HepG2 (cell line): ENCODE results near the gene PRR12. TPM values are rescaled to one million over a fixed set of nuclear protein-coding genes. Genes with fewer than 3 reads are reported as not detected.

Source experiments
- ARID3A ChIP-seq: IDR thresholded peaks from 2 replicates; pipeline ENCODE4 v1.6.1; 2012; ENCODE audit warnings: low read depth, low read length, improper control_type of control experiment
- FOSL1 ChIP-seq: sonication (generic); formaldehyde crosslinking; IDR thresholded peaks from 2 replicates; pipeline ENCODE4 v1.9.0; 2021; ENCODE audit warnings: missing genetic modification reagents, borderline replicate concordance
- HIVEP1 ChIP-seq: sonication (generic); formaldehyde crosslinking; IDR thresholded peaks from 2 replicates; pipeline ENCODE4 v1.4.0; 2020; ENCODE audit warnings: mild to moderate bottlenecking, missing genetic modification reagents
- KDM1A ChIP-seq: IDR thresholded peaks from 2 replicates; pipeline ENCODE4 v1.6.1; 2016; ENCODE audit warnings: missing compliant biosample characterization
- NCOA5 ChIP-seq: sonication (generic); formaldehyde crosslinking; IDR thresholded peaks from 2 replicates; pipeline ENCODE4 v1.4.0; 2020; ENCODE audit warnings: missing genetic modification reagents
- PLSCR1 ChIP-seq: sonication (generic); formaldehyde crosslinking; IDR thresholded peaks from 2 replicates; pipeline ENCODE4 v1.5.0; 2020; ENCODE audit warnings: missing genetic modification reagents, mild to moderate bottlenecking, borderline replicate concordance
- POLR2G ChIP-seq: fragments of 200-400 bp; formaldehyde crosslinking; IDR thresholded peaks from 2 replicates; pipeline ENCODE4 v1.6.1; 2018; ENCODE audit warnings: mild to moderate bottlenecking, low read depth, low read length, moderate library complexity
- SOX5 ChIP-seq: IDR thresholded peaks from 2 replicates; pipeline ENCODE4 v1.6.1; 2016; ENCODE audit warnings: borderline replicate concordance
- TRAFD1 ChIP-seq: sonication (generic); formaldehyde crosslinking; IDR thresholded peaks from 2 replicates; pipeline ENCODE4 v1.5.1; 2020; ENCODE audit warnings: missing genetic modification reagents, mild to moderate bottlenecking, borderline replicate concordance
- U2AF2 ChIP-seq: fragments of 200-400 bp; formaldehyde crosslinking; IDR thresholded peaks from 2 replicates; pipeline ENCODE4 v1.6.1; 2017; ENCODE audit warnings: low read depth, mild to moderate bottlenecking, low read length
- ZBTB40 ChIP-seq, 2 experiments: fragments of 450-650 bp in 1 of 2; sonication (generic) in 1 of 2; formaldehyde crosslinking in 1 of 2; IDR thresholded peaks; 2 replicates each; pipeline versions ENCODE4 v1.6.1 to v1.8.0; 2016 to 2022; ENCODE audit warnings: antibody characterized with exemption in 1 of 2, mild to moderate bottlenecking in 1 of 2, missing genetic modification reagents in 1 of 2
- ZFP62 ChIP-seq: sonication (generic); formaldehyde crosslinking; IDR thresholded peaks from 2 replicates; pipeline ENCODE4 v1.4.0; 2020; ENCODE audit warnings: missing genetic modification reagents
- ZFP82 ChIP-seq: sonication (generic); formaldehyde crosslinking; IDR thresholded peaks from 2 replicates; pipeline ENCODE4 v1.5.1; 2020; ENCODE audit warnings: mild to moderate bottlenecking, missing genetic modification reagents, borderline replicate concordance
- ZNF652 ChIP-seq: IDR thresholded peaks from 2 replicates; pipeline ENCODE4 v1.6.1; 2016; ENCODE audit warnings: low read depth, borderline replicate concordance
- ZNF773 ChIP-seq: sonication (generic); formaldehyde crosslinking; IDR thresholded peaks from 2 replicates; pipeline ENCODE4 v1.4.0; 2020; ENCODE audit warnings: missing genetic modification reagents, borderline replicate concordance
- polyA plus RNA-seq, 8 experiments: library from polyadenylated mRNA; depleted of rRNA in 3 of 8; stranded (reverse) in 7 of 8; unstranded in 1 of 8; fragments of >200 nt; fragmentation: Illumina TruSeq in 4 of 8; extraction: Trizol in 4 of 8; gene quantifications; 2 replicates each; pipeline versions ENCODE4 v1.2.1 to v1.2.3, GENCODE V29; 2011 to 2016; ENCODE audit warnings: low read depth in 4 of 8, missing spikeins in 1 of 8, mixed read lengths in 1 of 8; ENCODE audit not compliant: insufficient read depth in 1 of 8
- total RNA-seq, 5 experiments: library from RNA; depleted of rRNA; stranded (reverse); fragments of >200 nt; fragmentation: Illumina TruSeq; extraction: Trizol; gene quantifications; 2 replicates each; pipeline ENCODE4 v1.2.3, GENCODE V29; 2016; ENCODE audit warnings: low read depth in 1 of 5

Gene PRR12
- total and polyA plus RNA-seq, 2 of the 13 experiments (the other 11 are each of a cell fraction or from before 2014, with no cell fraction given): 0.62 to 1.5 TPM

GRCh38 chr19:49580264-49581006 is 10.5 kb upstream of the PRR12 start, which contains the start of gene NOSIP (continued):
- TF ChIP-seq ARID3A: no peak
- no peak for TF ChIP-seq ZNF773
- no peak for TF ChIP-seq ZNF652 (CRISPR knock-in tag)
- TF ChIP-seq POLR2G: peak; percentile 98
- TF ChIP-seq ZFP62 (CRISPR knock-in tag): no peak
- TF ChIP-seq ZBTB40 (IDR thresholded peaks at IDR 0.05): peak; percentile 99
- peak; percentile 61; the same call in 1 of the 2 replicates for TF ChIP-seq ZBTB40 (CRISPR knock-in tag; IDR thresholded peaks at IDR 0.05)
- TF ChIP-seq PLSCR1: peak; percentile 40; the same call in 1 of the 2 replicates
- peak; percentile 81; the same call in 1 of the 2 replicates for TF ChIP-seq ZFP82
- 0 out of 2 replicates have a peak, but pooled peaks have one; percentile 7 for TF ChIP-seq KDM1A (CRISPR knock-in tag)
- TF ChIP-seq FOSL1 (CRISPR knock-in tag): no peak
- TF ChIP-seq SOX5 (CRISPR knock-in tag): peak; percentile 52; the same call in 1 of the 2 replicates
- TF ChIP-seq HIVEP1 (CRISPR knock-in tag): no peak
- TF ChIP-seq U2AF2: no peak
- no peak for TF ChIP-seq NCOA5 (CRISPR knock-in tag)
- no peak; the same call in 1 of the 2 replicates for TF ChIP-seq TRAFD1
